Stimulated activated CD4-positive, alpha-beta T cell treated with anti-CD3 and anti-CD28 coated beads, Interleukin-1b, Interleukin-23, amount 100 ng/mL, for 4 hours (primary cell): ENCODE measurements around the gene AUTS2.

ENCODE experiments used
- DNase-seq, 2 donors: peaks; one replicate each; pipeline ENCODE4 v3.0.0-alpha.2; 2020; ENCODE audit warnings: low read depth in 2 of 2

AUTS2 gene

DNA sequence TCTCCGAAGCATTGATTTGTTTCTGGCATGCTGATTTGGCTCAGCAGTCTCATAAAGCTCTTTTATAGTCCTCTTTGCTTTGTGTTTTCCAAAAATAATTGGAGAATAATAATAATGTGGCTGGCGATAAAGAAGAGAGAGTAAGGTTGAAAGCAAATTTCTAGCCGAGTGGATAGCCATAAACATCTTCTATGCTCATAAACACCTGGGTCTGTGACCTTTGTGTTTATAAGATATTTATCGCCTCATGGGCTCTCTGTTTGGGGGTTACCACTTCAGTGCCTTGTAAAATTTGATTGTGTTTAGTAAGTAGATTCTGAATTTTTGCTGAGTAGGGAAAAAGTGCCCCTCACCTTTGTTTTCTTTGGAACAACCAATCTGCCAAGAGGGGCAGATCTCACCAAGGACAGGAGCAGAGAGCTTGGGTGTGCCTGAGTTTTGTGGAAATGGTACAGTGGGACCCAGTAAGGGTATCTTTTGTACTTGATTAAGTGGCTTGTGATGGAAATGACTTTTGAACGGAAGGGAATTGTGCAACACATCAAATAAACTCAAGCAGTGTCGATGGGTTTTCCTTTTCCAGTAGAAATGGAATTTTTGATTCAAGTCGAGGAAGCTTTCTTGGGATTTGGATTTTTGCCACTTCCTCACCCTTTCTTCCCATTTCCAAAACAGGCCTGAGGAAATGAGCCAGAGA is 220.5 kb downstream of the AUTS2 start:
- no peak for DNase-seq

DNA sequence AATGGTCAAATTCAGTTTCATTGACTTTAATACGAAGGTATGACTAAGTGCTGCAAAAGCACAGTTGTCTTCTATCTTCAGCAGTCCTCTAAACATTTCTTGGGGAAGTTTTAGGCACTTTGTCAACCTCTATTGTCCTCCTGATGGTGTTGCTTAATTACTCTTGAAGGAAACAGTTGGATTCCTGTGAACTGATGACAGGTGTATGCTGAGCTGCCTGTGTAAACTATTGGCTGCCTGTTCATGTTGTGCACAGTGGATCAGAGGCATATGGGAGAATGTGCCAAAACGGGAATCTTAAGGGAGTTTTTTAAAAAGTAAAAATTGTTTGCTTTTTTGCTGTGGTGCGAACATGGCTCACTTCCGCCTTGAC is 221.0 kb downstream of the AUTS2 start:
- DNase-seq, result no peak

DNA sequence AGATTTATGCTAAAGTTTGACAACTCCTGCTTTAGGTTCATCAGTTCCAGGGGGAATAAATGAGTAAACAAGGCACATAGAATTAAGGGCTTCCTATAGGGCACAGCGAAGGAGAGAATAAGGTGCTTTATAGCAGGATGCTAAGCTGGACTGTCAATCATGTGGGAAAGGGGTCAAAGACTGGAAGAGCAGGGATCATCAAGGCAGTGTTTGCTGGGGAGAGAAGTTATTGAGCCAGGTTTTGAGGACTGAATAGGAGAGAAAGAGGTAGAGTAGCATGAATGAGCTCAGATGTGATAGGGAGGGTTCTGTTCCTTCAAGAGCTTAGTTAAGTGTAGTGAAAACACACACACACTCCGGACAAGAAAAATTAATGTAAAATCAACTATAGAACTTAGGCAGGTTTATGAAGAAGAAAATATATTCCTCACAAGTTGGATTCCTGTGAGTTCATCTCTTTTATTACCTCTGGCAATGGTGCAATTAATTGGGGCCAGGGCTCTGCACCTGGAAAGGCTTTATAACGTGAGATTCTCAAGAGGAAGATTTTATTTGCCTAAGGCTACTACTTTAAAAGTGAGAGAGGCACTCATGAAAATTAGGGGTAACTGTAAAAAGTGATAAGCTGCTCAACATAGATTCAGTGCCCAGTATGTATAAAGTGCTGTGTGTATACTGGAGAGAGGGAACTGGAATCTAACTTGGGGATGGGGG is 222.4 kb downstream of the AUTS2 start:
- no peak for DNase-seq

GRCh38 chr7:69822386-69822785 is 224.1 kb downstream of the AUTS2 start:
- DNase-seq, result no peak

DNA sequence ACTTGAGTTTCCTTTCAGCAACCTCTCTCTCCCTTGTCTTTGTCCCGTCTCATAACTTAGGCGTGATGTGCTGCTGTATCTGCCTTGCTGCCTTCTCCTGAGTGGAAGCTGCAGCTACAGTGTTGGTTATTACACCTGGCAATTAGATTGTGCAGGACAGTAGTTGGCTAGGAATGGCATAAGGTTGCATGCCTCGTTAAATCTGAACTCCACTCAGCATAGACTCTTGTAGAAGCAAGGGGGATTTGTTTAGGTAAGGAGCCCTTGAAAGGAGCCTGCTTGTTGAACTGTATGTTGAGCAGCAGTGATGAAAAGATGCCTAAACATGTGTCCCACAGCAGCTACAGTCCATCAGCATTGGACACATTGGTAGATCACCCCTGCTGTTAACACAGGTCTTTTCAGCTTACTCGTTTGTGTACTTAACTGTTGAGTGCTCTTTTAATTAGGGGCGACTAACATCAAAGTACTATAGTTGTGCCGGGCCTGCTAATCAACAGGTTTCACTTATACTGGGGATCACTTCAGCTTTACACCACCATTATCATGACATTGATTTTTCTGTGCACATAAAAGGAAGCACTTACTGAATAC is 225.0 kb downstream of the AUTS2 start:
- DNase-seq, result no peak

- DNase-seq, result no peak
These were observed 227.1 kb downstream of the AUTS2 start for GRCh38 chr7:69825113-69825972.

DNA sequence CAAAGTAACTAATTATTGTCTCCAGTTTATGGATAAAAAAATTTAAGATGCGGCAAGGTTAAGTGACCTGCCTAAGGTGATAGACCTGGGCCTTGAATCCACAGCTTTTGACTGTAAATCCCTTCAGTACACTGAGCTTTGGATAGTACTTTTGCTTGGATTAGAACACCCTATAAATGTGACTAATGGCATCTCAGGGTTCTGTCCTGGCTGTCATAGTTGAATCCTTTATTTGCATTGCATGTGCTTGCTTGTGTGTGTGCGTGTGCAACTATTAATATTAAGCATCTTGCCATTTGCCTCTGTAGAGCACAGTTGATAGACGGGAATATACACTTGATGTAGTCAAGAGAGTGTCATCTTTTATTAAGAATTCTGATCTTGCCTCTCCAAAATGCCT is 228.0 kb downstream of the AUTS2 start:
- DNase-seq, result no peak

DNA sequence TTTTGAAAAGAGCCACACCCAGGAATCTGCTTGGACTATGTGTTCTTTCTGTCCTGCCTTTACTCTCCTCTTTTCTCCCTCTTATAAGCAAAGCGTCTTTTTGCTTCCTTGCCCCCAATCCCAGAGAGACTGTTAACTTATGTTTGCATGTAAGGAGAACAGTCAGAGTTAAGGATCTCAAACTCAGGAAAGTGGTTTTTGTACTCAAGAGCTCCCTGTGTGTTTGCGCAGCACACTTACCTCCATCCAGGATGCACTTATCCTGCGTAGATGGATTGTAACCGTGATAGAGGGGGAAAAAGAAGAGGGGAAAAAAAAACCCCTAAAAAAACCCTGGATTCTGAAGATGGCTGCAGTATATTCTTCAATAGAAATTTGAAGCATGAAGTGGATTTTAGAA is 228.9 kb downstream of the AUTS2 start:
- DNase-seq, result no peak

DNA sequence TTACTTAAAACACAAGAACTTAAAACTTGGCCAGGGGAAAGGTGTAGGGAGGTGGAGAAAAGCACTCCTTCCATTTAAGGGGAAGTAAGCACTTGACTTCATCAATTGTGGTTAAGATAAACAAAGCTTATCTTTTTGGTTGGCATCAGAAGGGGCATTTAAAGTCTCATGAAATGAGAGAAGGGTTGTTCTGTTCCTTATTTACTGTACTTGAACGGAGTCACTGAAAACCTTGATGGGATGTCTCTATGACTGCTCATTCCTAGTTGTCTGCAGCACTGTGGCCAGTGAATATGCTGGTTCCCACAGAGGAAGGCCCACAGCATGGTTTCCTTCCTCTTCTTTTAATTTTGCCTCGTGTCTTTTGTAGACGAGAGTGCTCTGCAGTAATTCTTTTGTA is 229.3 kb downstream of the AUTS2 start:
- no peak for DNase-seq

GRCh38 chr7:69832356-69832755 is 234.1 kb downstream of the AUTS2 start:
- no peak for DNase-seq

DNA sequence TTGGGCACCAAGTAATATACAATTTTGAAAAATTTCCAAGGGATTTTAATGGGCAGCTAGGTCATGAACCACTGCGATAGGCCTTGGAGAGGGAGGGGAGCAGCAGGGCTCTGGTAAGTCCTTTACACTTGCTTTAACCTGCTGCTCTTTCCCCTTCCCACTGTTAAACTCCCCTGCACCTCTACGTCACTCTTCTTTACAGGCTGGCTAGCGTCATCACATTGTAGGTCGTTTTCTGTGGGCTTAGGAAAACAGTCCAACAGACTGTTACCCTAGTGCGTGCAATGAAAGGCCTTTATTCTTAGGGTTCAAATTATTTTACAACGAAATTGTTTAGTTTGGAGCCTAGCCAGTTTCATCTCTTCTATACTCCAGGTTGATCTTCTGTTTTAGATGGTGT is 235.7 kb downstream of the AUTS2 start:
- DNase-seq, result no peak

- DNase-seq, result no peak
These were observed 238.4 kb downstream of the AUTS2 start for GRCh38 chr7:69836702-69837101.

DNA sequence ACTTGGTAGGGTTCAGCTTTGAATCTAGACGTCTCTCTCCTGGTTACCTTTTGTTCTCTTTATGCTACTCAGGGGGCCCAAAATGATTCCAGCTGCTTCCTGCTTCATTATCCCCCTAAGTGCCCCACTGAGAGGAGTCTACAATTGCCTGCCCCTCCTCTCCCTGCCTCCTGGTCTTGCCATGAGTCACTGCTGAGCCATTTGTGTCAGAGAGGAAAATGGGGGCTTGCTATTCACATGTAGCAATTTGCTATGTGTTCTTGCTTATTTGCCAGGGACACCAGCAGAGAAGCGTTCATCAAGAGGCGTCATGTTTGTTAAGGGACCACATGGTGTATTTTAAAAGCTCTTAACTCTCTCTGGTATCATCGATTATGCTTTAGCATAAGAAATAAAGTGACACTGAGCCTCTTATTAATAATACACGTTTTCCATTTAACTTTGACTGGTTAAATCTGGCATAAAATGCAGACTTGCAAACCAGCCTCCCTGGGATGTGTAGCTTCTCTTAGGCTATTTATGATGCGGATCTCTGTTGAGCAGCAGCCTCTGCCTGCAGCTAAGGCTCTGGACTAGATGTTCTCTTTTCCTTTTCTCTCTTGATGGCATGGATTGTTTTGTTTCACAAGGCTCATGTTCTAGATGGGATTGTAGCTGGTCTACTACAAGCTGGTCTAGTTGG is 239.3 kb downstream of the AUTS2 start:
- DNase-seq, result no peak

DNA sequence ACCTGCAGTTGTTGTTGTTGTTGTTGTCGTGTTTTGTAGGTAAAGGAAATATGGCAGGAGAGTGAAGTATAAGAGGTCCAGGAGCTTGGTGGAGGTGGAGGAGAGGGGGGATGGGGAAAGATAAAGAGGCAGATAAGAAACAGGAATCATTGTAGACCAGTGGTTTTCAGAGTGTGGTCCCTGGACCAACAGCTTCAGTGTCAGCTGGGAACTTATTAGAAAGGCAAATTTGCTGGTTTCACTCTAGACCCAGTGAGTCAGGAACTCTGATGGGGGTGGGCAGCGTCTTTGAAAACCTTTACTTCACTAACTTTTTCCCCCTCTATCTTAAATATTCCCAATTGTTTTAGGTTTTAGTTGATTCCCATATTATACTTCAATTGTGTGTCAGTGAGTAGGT is 241.5 kb downstream of the AUTS2 start:
- no peak for DNase-seq

- no peak for DNase-seq
These were observed 242.0 kb downstream of the AUTS2 start for GRCh38 chr7:69840248-69840647.

GRCh38 chr7:69843653-69844052 is 245.4 kb downstream of the AUTS2 start:
- no peak for DNase-seq

DNA sequence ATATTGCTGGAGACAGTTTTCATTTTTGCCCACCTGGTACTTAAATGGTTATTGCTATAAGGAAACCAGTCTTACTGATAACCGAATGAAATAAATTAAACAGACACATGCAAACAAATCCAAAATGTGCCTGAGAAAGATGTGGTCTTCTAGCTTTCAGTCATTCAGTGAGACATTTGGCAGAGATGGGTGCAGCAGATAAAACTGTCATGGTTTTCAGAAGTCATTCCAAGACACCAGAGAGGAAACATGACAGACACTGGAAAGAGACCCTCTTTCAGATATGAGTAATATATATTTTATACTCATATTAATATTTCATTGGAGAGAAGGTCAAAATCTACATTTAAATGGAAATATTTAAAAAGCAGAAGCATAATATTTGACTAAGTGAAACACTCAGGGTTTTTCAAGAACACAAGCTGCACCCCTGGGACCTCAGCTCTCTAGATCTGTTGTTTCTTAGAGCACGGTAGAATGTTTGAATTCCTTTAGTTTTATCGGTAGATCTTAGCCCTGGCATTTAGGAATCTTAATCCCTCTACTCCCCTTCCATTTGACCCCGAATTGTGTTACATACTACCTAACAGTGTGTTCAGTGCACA is 246.1 kb downstream of the AUTS2 start:
- DNase-seq, result no peak

DNA sequence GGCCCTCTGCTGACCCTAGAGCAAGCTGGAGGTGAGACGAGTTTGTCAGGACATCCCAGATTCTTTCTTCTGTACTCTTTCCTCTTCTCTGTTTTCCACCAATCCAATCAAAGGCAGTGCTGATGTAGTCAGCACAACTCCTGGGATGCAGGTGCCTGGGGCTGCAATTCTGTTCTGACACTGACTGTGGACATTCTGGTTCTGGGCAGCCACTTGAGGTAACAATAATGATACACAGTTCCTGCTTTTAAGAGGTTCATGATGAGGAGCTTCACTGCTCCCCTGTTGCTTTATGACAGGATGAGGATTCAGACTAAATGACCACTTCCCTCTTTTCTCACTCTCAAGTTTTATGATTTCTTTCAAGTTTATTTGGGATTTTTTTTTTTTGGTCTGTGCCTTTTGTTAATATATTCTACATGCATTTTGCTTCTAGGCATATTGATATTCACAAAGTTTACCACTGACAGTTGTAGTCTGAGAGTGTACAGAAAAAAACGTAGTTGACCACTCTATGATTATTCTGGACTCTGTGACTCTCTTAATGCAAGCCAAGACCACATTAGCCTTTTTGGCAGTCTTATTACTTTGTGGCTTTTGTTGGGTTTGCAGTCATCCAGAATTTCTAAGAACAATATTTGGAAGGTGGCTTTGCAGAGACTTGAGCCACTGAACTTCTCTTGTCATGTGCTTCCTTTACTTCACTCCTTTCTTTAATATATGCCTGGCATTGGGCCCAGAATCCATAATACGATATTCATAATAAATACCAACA is 247.6 kb downstream of the AUTS2 start:
- DNase-seq, result no peak

- no peak for DNase-seq
These were observed 249.8 kb downstream of the AUTS2 start for GRCh38 chr7:69847921-69848612.

DNA sequence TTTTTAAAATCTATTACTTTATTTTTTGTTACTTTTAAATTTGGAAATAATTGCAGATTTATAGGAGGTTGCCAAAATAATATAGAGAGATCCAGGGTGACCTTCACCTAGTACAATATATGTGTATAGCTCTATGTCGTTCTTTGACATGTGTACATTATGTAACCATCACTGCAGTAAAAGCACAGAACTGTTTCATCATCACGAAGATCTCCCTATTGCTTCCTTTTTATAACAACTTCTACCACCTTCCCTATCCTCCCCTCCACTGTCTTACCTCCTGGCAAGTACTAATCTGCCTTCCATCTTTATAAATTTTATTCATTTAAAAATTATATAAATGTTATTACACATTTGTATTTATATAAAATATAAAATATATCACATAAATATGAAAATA is 251.0 kb downstream of the AUTS2 start:
- no peak for DNase-seq
